MM.1S (cell line): ENCODE results near the gene XYLT2.

Source experiments
- CTCF ChIP-seq: fragments of 300-600 bp; sonication (generic); IDR thresholded peaks from 2 replicates; pipeline ENCODE4 v1.5.1; 2016; ENCODE audit warnings: antibody characterized with exemption, low read length, mixed read lengths
- EZH2 ChIP-seq: fragments of 300-600 bp; sonication (generic); optimal IDR thresholded peaks from 2 replicates; pipeline ENCODE3; 2017; ENCODE audit warnings: low read depth, mild to moderate bottlenecking, antibody characterized with exemption, low read length, mixed read lengths
- EZH2phosphoT487 ChIP-seq: fragments of 300-600 bp; sonication (generic); IDR thresholded peaks from 2 replicates; pipeline ENCODE4 v1.6.1; 2018; ENCODE audit warnings: antibody characterized with exemption, low read length

- TF ChIP-seq EZH2 (no peak), CTCF (no peak), EZH2phosphoT487 (no peak)
These were observed 4.8 kb downstream of the XYLT2 start for GRCh38 chr17:50350733-50351132.
